K562 (cell line): Measurements from ENCODE around the gene TTC21A. TPM values are rescaled to one million over a fixed set of nuclear protein-coding genes. Genes with fewer than 3 reads are reported as not detected.
A peak's percentile ranks its signal among the peaks of the same experiment; 100 is the strongest.

Experiments
- CHD1 ChIP-seq: fragments of 200-600 bp; sonication (generic); IDR thresholded peaks from one replicate; pipeline ENCODE4 v1.6.1; 2012; ENCODE audit warnings: mild to moderate bottlenecking, moderate library complexity, low read length, inconsistent platforms
- CHD7 ChIP-seq: fragments of 200-600 bp; sonication (generic); IDR thresholded peaks from one replicate; pipeline ENCODE4 v1.6.1; 2012; ENCODE audit warnings: mild to moderate bottlenecking, low read depth, low read length, inconsistent platforms
- HNRNPL ChIP-seq: fragments of 200-400 bp; formaldehyde crosslinking; IDR thresholded peaks from 2 replicates; pipeline ENCODE4 v1.6.1; 2017; ENCODE audit warnings: low read depth, mild to moderate bottlenecking, low read length
- JUN ChIP-seq, 2 experiments: sonication (generic) in 1 of 2; formaldehyde crosslinking in 1 of 2; IDR thresholded peaks; 2 replicates each; pipeline versions ENCODE4 v1.6.1 to v1.8.0; 2012 to 2022; ENCODE audit warnings: borderline replicate concordance in 2 of 2, mild to moderate bottlenecking in 2 of 2, improper control_type of control experiment in 1 of 2, low read depth in 1 of 2, low read length in 1 of 2, missing genetic modification reagents in 1 of 2
- LARP7 ChIP-seq: fragments of 450-650 bp; IDR thresholded peaks from 2 replicates; pipeline ENCODE4 v1.6.1; 2016
- SRSF9 ChIP-seq: fragments of 200-400 bp; formaldehyde crosslinking; IDR thresholded peaks from 2 replicates; pipeline ENCODE4 v1.6.1; 2017; ENCODE audit warnings: low read depth, low read length, borderline replicate concordance
- THRA ChIP-seq: fragments of 450-650 bp; IDR thresholded peaks from 2 replicates; pipeline ENCODE4 v1.6.1; 2017; ENCODE audit warnings: mild to moderate bottlenecking, moderate library complexity
- USF1 ChIP-seq: sonication (generic); formaldehyde crosslinking; IDR thresholded peaks from 2 replicates; pipeline ENCODE4 v1.9.0; 2022; ENCODE audit warnings: mild to moderate bottlenecking, missing genetic modification reagents
- ZBTB7A ChIP-seq: IDR thresholded peaks from 2 replicates; pipeline ENCODE4 v1.6.1; 2011; ENCODE audit warnings: low read depth, mild to moderate bottlenecking, low read length, moderate library complexity, borderline replicate concordance; ENCODE audit not compliant: control insufficient read depth
- polyA plus RNA-seq, 8 experiments: library from polyadenylated mRNA; depleted of rRNA in 4 of 8; stranded (reverse) in 5 of 8; unstranded in 3 of 8; fragments of >200 nt; fragmentation: Nextera tagmentation in 2 of 8; fragmentation: Illumina TruSeq in 1 of 8; extraction: Ambion mirVana in 2 of 8; extraction: Trizol in 1 of 8; gene quantifications; 2 replicates each; pipeline versions ENCODE4 v1.2.1 to v1.2.3, GENCODE V29; 2011 to 2014; ENCODE audit warnings: inconsistent platforms in 1 of 8, missing spikeins in 1 of 8
- total RNA-seq, 7 experiments: library from RNA; depleted of rRNA in 6 of 7; stranded (reverse); fragments of >200 nt in 6 of 7; fragmentation: Illumina TruSeq in 2 of 7; extraction: Trizol in 2 of 7; gene quantifications; 2 replicates each; pipeline versions ENCODE4 v1.2.1 to v1.2.3, GENCODE V29; 2011 to 2021; ENCODE audit warnings: low replicate concordance in 1 of 7

TTC21A gene
- total and polyA plus RNA-seq, 9 of the 15 experiments (the other 6 are each of a cell fraction or from before 2014, with no cell fraction given), result 0.22 to 1.4 (median 0.70) TPM

- TF ChIP-seq CHD7 (no peak), THRA (no peak), JUN (IDR thresholded peaks at IDR 0.05; ENCODE audit: borderline replicate concordance, low read depth, low read length) (no peak), JUN (CRISPR knock-in tag; IDR thresholded peaks at IDR 0.05; ENCODE audit: borderline replicate concordance) (0 out of 2 replicates have a peak, but pooled peaks have one; percentile 44), CHD1 (peak; percentile 26), HNRNPL (peak; percentile 45; the same call in 1 of the 2 replicates), LARP7 (no peak), USF1 (CRISPR knock-in tag) (peak; percentile 22; the same call in 1 of the 2 replicates), ZBTB7A (peak; percentile 34; the same call in 1 of the 2 replicates), SRSF9 (no peak)
These were observed 561 bp upstream of the TTC21A start (continued) for GRCh38 chr3:39106851-39107387.
